Smooth muscle cell (in vitro differentiated cells): ENCODE data around the gene RNF220. TPM values are rescaled to one million over a fixed set of nuclear protein-coding genes. Genes with fewer than 3 reads are reported as not detected.

Experiments used
- DNase-seq: peaks from one replicate; lab custom pipeline; 2025; ENCODE audit not compliant: unreplicated experiment; lab: John Stamatoyannopoulos, UW
- H2AFZ ChIP-seq: fragments of 200-600 bp; sonication (generic); 2 replicates; pipeline ENCODE4 v1.6.0; 2016; ENCODE audit warnings: antibody characterized with exemption, low read depth, mild to moderate bottlenecking
- H3F3A ChIP-seq: fragments of 200-600 bp; sonication (generic); 2 replicates; pipeline ENCODE4 v1.6.0; 2017; ENCODE audit warnings: antibody characterized with exemption, low read depth
- H3K27ac ChIP-seq: fragments of 200-600 bp; sonication (generic); 2 replicates; pipeline ENCODE4 v1.5.1; 2016; ENCODE audit warnings: low read depth, mild to moderate bottlenecking
- H3K27me3 ChIP-seq: fragments of 200-600 bp; sonication (generic); 2 replicates; pipeline ENCODE4 v1.6.1; 2016; ENCODE audit warnings: low read depth, mild to moderate bottlenecking
- H3K36me3 ChIP-seq: fragments of 200-600 bp; sonication (generic); 2 replicates; pipeline ENCODE4 v1.5.1; 2016; ENCODE audit warnings: low read depth
- H3K4me1 ChIP-seq: fragments of 200-600 bp; sonication (generic); 2 replicates; pipeline ENCODE4 v1.5.1; 2016; ENCODE audit warnings: low read depth
- H3K4me2 ChIP-seq: fragments of 200-600 bp; sonication (generic); 2 replicates; pipeline ENCODE4 v1.6.0; 2016; ENCODE audit warnings: mild to moderate bottlenecking
- H3K4me3 ChIP-seq: fragments of 200-600 bp; sonication (generic); 2 replicates; pipeline ENCODE4 v1.5.1; 2016; ENCODE audit warnings: mild to moderate bottlenecking
- H3K79me2 ChIP-seq: fragments of 200-600 bp; sonication (generic); 2 replicates; pipeline ENCODE4 v1.6.0; 2016; ENCODE audit warnings: low read depth, mild to moderate bottlenecking
- H3K9ac ChIP-seq: fragments of 200-600 bp; sonication (generic); 2 replicates; pipeline ENCODE4 v1.6.0; 2016; ENCODE audit warnings: low read depth
- H3K9me3 ChIP-seq: fragments of 200-600 bp; sonication (generic); replicated peaks from 2 replicates; pipeline ENCODE4 v1.5.1; 2016; ENCODE audit warnings: low read depth
- H4K20me1 ChIP-seq: fragments of 200-600 bp; sonication (generic); 2 replicates; pipeline ENCODE4 v1.6.0; 2016; ENCODE audit warnings: low read depth
- CTCF ChIP-seq: fragments of 200-600 bp; sonication (generic); IDR thresholded peaks from 2 replicates; pipeline ENCODE4 v1.5.1; 2017; ENCODE audit warnings: borderline replicate concordance, mild to moderate bottlenecking, antibody characterized with exemption; ENCODE audit not compliant: insufficient read depth, poor library complexity, severe bottlenecking
- WGBS: methylation state at CpG from one replicate; pipeline ENCODE4 v1.1.7; 2016; ENCODE audit warnings: low lambda C conversion rate; 5-methylcytosine and 5-hydroxymethylcytosine counted together
- polyA plus RNA-seq: library from polyadenylated mRNA; unstranded; fragments of >200 nt; fragmentation: Nextera tagmentation; extraction: Ambion mirVana; gene quantifications from 2 replicates; pipeline ENCODE4 v1.2.1, GENCODE V29; 2016
- total RNA-seq: library from RNA; depleted of rRNA; stranded (reverse); fragments of >200 nt; gene quantifications from 2 replicates; pipeline ENCODE4 v1.2.3, GENCODE V29; 2014

Gene RNF220
- total and polyA plus RNA-seq, 2 experiments from 2014 or later: 65.8 to 71.1 TPM

GRCh38 chr1:44532567-44532944 is 127.5 kb downstream of the RNF220 start:
- no peaks in the 10 kb centered on the region for H3K36me3 ChIP-seq
- no peak for TF ChIP-seq CTCF
- WGBS: 35% methylated on average over 3 of the region's 3 CpGs
- H3K27me3 ChIP-seq: peaks cover 4% of the 10 kb centered on the region
- H3K9ac ChIP-seq: no peak overlapping the region
- DNase-seq: no peak
- no peak overlapping the region for H2AFZ ChIP-seq
- H4K20me1 ChIP-seq: no peaks in the 10 kb centered on the region
- H3F3A ChIP-seq: no peaks in the 10 kb centered on the region
- H3K4me1 ChIP-seq: no peaks in the 10 kb centered on the region
- no peaks in the 10 kb centered on the region for H3K9me3 ChIP-seq
- no peak overlapping the region for H3K27ac ChIP-seq
- no peaks in the 10 kb centered on the region for H3K79me2 ChIP-seq
- no peak overlapping the region for H3K4me2 ChIP-seq
- no peak overlapping the region for H3K4me3 ChIP-seq

- Histone ChIP-seq H3K79me2 (no peaks in the 10 kb centered on the region), H2AFZ (no peak overlapping the region), H3K36me3 (no peaks in the 10 kb centered on the region), H3K27me3 (peaks cover 7% of the 10 kb centered on the region), H4K20me1 (no peaks in the 10 kb centered on the region), H3K4me3 (no peak overlapping the region), H3F3A (no peaks in the 10 kb centered on the region), H3K4me2 (no peak overlapping the region), H3K4me1 (no peaks in the 10 kb centered on the region), H3K9me3 (no peaks in the 10 kb centered on the region), H3K27ac (no peak overlapping the region), H3K9ac (no peak overlapping the region)
- WGBS: 66% methylated on average over 6 of the region's 6 CpGs
- no peak for TF ChIP-seq CTCF
- DNase-seq: no peak
Observed at GRCh38 chr1:44534771-44535170, 129.7 kb downstream of the RNF220 start.

GRCh38 chr1:44536357-44537209 is 131.5 kb downstream of the RNF220 start:
- Histone ChIP-seq H3K9me3 (no peaks in the 10 kb centered on the region), H3K27ac (no peak overlapping the region), H3K4me3 (no peak overlapping the region), H3K4me2 (no peak overlapping the region), H3K79me2 (no peaks in the 10 kb centered on the region), H2AFZ (no peak overlapping the region), H3F3A (no peaks in the 10 kb centered on the region), H3K36me3 (no peaks in the 10 kb centered on the region), H4K20me1 (no peaks in the 10 kb centered on the region), H3K4me1 (no peaks in the 10 kb centered on the region), H3K9ac (no peak overlapping the region), H3K27me3 (peaks cover 11% of the 10 kb centered on the region)
- no peak for DNase-seq
- 73% methylated on average over 18 of the region's 18 CpGs for WGBS
- TF ChIP-seq CTCF: no peak

GRCh38 chr1:44537538-44537937 is 132.5 kb downstream of the RNF220 start:
- H3K27me3 ChIP-seq: peaks cover 19% of the 10 kb centered on the region
- H3K27ac ChIP-seq: no peak overlapping the region
- no peak for DNase-seq
- no peaks in the 10 kb centered on the region for H3K9me3 ChIP-seq
- no peaks in the 10 kb centered on the region for H3K36me3 ChIP-seq
- TF ChIP-seq CTCF: no peak
- H4K20me1 ChIP-seq: no peaks in the 10 kb centered on the region
- no peaks in the 10 kb centered on the region for H3K79me2 ChIP-seq
- no peak overlapping the region for H2AFZ ChIP-seq
- H3K4me1 ChIP-seq: peaks cover 4% of the 10 kb centered on the region
- no peaks in the 10 kb centered on the region for H3F3A ChIP-seq
- H3K4me3 ChIP-seq: no peak overlapping the region
- H3K4me2 ChIP-seq: no peak overlapping the region
- 82% methylated on average over 6 of the region's 6 CpGs for WGBS
- H3K9ac ChIP-seq: no peak overlapping the region
